ENCODE results near the gene EFNA5.

The EFNA5 gene

GRCh38 chr5:107551088-107551487, 119.6 kb downstream of the EFNA5 start:
- TF ChIP-seq ZNF8 (CRISPR knock-in tag; IDR thresholded peaks at IDR 0.05) = no peak
- no peak for TF ChIP-seq ZFP30 (CRISPR knock-in tag; IDR thresholded peaks at IDR 0.05)
- TF ChIP-seq PATZ1 (CRISPR knock-in tag; IDR thresholded peaks at IDR 0.05; ENCODE audit: borderline replicate concordance) = no peak
- no peak for TF ChIP-seq ZC3H10 (CRISPR knock-in tag; IDR thresholded peaks at IDR 0.05)
- no peak for TF ChIP-seq SNAI2 (CRISPR knock-in tag; IDR thresholded peaks at IDR 0.05)
- no peak for TF ChIP-seq RARB (CRISPR knock-in tag; IDR thresholded peaks at IDR 0.05)
- no peak for TF ChIP-seq ISL1 (CRISPR knock-in tag; IDR thresholded peaks at IDR 0.05)
- no peak for TF ChIP-seq TOX (CRISPR knock-in tag; IDR thresholded peaks at IDR 0.05; ENCODE audit: borderline replicate concordance)
- no peak for TF ChIP-seq CSDC2 (CRISPR knock-in tag; IDR thresholded peaks at IDR 0.05)
- TF ChIP-seq PPARA (CRISPR knock-in tag; IDR thresholded peaks at IDR 0.05; ENCODE audit: borderline replicate concordance) = no peak
- no peak for TF ChIP-seq POU6F1 (CRISPR knock-in tag; IDR thresholded peaks at IDR 0.05; ENCODE audit: borderline replicate concordance, low read depth)
- no peak for TF ChIP-seq ESRRG (CRISPR knock-in tag; IDR thresholded peaks at IDR 0.05)
- TF ChIP-seq CREB5 (CRISPR knock-in tag; IDR thresholded peaks at IDR 0.05; ENCODE audit: low read depth) = no peak
- TF ChIP-seq OSR1 (CRISPR knock-in tag; IDR thresholded peaks at IDR 0.05) = no peak
- no peak for TF ChIP-seq ZNF70 (CRISPR knock-in tag; IDR thresholded peaks at IDR 0.05)
- no peak for TF ChIP-seq BACH2 (CRISPR knock-in tag; IDR thresholded peaks at IDR 0.05; ENCODE audit: borderline replicate concordance)
- TF ChIP-seq GLIS3 (CRISPR knock-in tag; IDR thresholded peaks at IDR 0.05) = no peak
- no peak for TF ChIP-seq TSHZ2 (CRISPR knock-in tag; IDR thresholded peaks at IDR 0.05)
- TF ChIP-seq ZNF565 (CRISPR knock-in tag; conservative IDR thresholded peaks at IDR 0.05; ENCODE audit: low read depth) = no peak
- no peak for ATAC-seq

- no peak for ATAC-seq
Measured at GRCh38 chr5:107549567-107549966, 121.2 kb downstream of the EFNA5 start.

GRCh38 chr5:107548477-107548876, 122.3 kb downstream of the EFNA5 start:
- no peak for TF ChIP-seq CSDC2 (CRISPR knock-in tag; IDR thresholded peaks at IDR 0.05)
- TF ChIP-seq ZNF70 (CRISPR knock-in tag; IDR thresholded peaks at IDR 0.05) = no peak
- TF ChIP-seq CREB5 (CRISPR knock-in tag; IDR thresholded peaks at IDR 0.05; ENCODE audit: low read depth) = no peak
- TF ChIP-seq ZC3H10 (CRISPR knock-in tag; IDR thresholded peaks at IDR 0.05) = no peak
- no peak for TF ChIP-seq TOX (CRISPR knock-in tag; IDR thresholded peaks at IDR 0.05; ENCODE audit: borderline replicate concordance)
- TF ChIP-seq ZFP30 (CRISPR knock-in tag; IDR thresholded peaks at IDR 0.05) = no peak
- no peak for TF ChIP-seq ZFP3 (CRISPR knock-in tag; IDR thresholded peaks at IDR 0.05)
- no peak for TF ChIP-seq ZNF8 (CRISPR knock-in tag; IDR thresholded peaks at IDR 0.05)
- TF ChIP-seq PATZ1 (CRISPR knock-in tag; IDR thresholded peaks at IDR 0.05; ENCODE audit: borderline replicate concordance) = no peak
- no peak for TF ChIP-seq GLIS3 (CRISPR knock-in tag; IDR thresholded peaks at IDR 0.05)
- TF ChIP-seq ESRRG (CRISPR knock-in tag; IDR thresholded peaks at IDR 0.05) = no peak
- no peak for TF ChIP-seq PPARA (CRISPR knock-in tag; IDR thresholded peaks at IDR 0.05; ENCODE audit: borderline replicate concordance)
- no peak for TF ChIP-seq TCF4 (CRISPR knock-in tag; IDR thresholded peaks at IDR 0.05; ENCODE audit: borderline replicate concordance)

More at GRCh38 chr5:107549567-107549966, 121.2 kb downstream of the EFNA5 start:
- TF ChIP-seq CSRNP3 (CRISPR knock-in tag; IDR thresholded peaks at IDR 0.05) = no peak
- no peak for TF ChIP-seq BACH2 (CRISPR knock-in tag; IDR thresholded peaks at IDR 0.05; ENCODE audit: borderline replicate concordance)

More at GRCh38 chr5:107548477-107548876, 122.3 kb downstream of the EFNA5 start:
- ATAC-seq = no peak
